Measurements from ENCODE around the gene FYB1.

- TF ChIP-seq USF1 (IDR thresholded peaks at IDR 0.05) (no peak), CEBPB (IDR thresholded peaks at IDR 0.05) (no peak), ZBTB7A (IDR thresholded peaks at IDR 0.05; ENCODE audit: low read depth) (no peak), YY1 (IDR thresholded peaks at IDR 0.05; ENCODE audit: low read depth) (no peak), EP300 (IDR thresholded peaks at IDR 0.05; ENCODE audit: borderline replicate concordance) (no peak), MAX (IDR thresholded peaks at IDR 0.05) (no peak), FOXM1 (IDR thresholded peaks at IDR 0.05; ENCODE audit: borderline replicate concordance, low read depth) (no peak), REST (IDR thresholded peaks at IDR 0.05; ENCODE audit: low read depth) (no peak), TAF1 (IDR thresholded peaks at IDR 0.05; ENCODE audit: low read depth) (no peak), RAD21 (IDR thresholded peaks at IDR 0.05; ENCODE audit: low read depth) (no peak)
These were observed 118.4 kb downstream of the FYB1 start for GRCh38 chr5:39100851-39101396.

All from Ishikawa (cell line).